Stomach (tissue), 9 donors: ENCODE measurements around the gene LRP1. TPM values are rescaled to one million over a fixed set of nuclear protein-coding genes. Genes with fewer than 3 reads are reported as not detected.
"Not testable (repeated sequence)": the region's sequence is repeated elsewhere in the genome, so short reads cannot be mapped to it uniquely, and the experiment has no call there.

Experiments used
- DNase-seq, 2 donors: peaks; one replicate each; pipeline versions ENCODE4 v3.0.0 to v3.0.0-alpha.2; 2013 to 2019
- H3K27ac ChIP-seq, 5 donors: fragments of 200-600 bp in 4 of 5; sonication (generic) in 4 of 5; one replicate each; pipeline ENCODE4 v1.5.1; 2013 to 2019; ENCODE audit warnings: mild to moderate bottlenecking in 1 of 5, moderate library complexity in 1 of 5
- H3K27me3 ChIP-seq, 3 donors: fragments of 200-600 bp; sonication (generic); one replicate each; pipeline ENCODE4 v1.5.1; 2017 to 2019; ENCODE audit warnings: mixed run types in 1 of 3
- H3K36me3 ChIP-seq, 4 donors: fragments of 200-600 bp; sonication (generic); 1 replicate in 3 of 4; 2 replicates in 1 of 4; pipeline ENCODE4 v1.5.1; 2016 to 2019
- H3K4me1 ChIP-seq, 4 donors: fragments of 200-600 bp; sonication (generic); one replicate each; pipeline ENCODE4 v1.5.1; 2016 to 2019
- H3K4me3 ChIP-seq, 4 donors: fragments of 200-600 bp; sonication (generic) in 3 of 4; one replicate each; pipeline ENCODE4 v1.5.1; 2016 to 2019; ENCODE audit warnings: mild to moderate bottlenecking in 1 of 4
- H3K9me3 ChIP-seq, 4 donors: fragments of 200-600 bp; sonication (generic); one replicate each; pipeline ENCODE4 v1.5.1; 2016 to 2019
- CTCF ChIP-seq, 7 experiments: fragments of 450-650 bp in 4 of 7; fragments of 200-600 bp in 3 of 7; sonication (generic) in 3 of 7; IDR thresholded peaks; one replicate each; pipeline ENCODE4 v1.5.1; 2016 to 2019; ENCODE audit warnings: antibody characterized with exemption in 7 of 7, control low read depth in 2 of 7, mild to moderate bottlenecking in 1 of 7
- EP300 ChIP-seq: sonication (generic); formaldehyde crosslinking; IDR thresholded peaks from one replicate; pipeline ENCODE4 v1.6.1; 2017; ENCODE audit warnings: antibody characterized with exemption
- POLR2A ChIP-seq, 4 donors: fragments of 450-650 bp; IDR thresholded peaks; one replicate each; pipeline ENCODE4 v1.6.1; 2016; ENCODE audit warnings: antibody characterized with exemption in 4 of 4, control low read depth in 2 of 4, mild to moderate bottlenecking in 1 of 4, moderate library complexity in 1 of 4
- POLR2AphosphoS5 ChIP-seq, 3 donors: sonication (generic); formaldehyde crosslinking; IDR thresholded peaks; one replicate each; pipeline ENCODE4 v1.6.1; 2016; ENCODE audit warnings: antibody characterized with exemption in 3 of 3
- WGBS, 5 donors: extraction: QIAGEN DNeasy Blood & Tissue Kit in 3 of 5; methylation state at CpG; one replicate each; pipeline versions ENCODE4 v1.1.5 to v1.1.7; 2013 to 2018; 5-methylcytosine and 5-hydroxymethylcytosine counted together
- intact Hi-C: fragments of 100-400 bp; cut with DNase I; formaldehyde crosslinking; loops from one replicate; pipeline ENCODE4 v1.15.1; 2023; ENCODE audit warnings: low total_unique reads
- polyA plus RNA-seq, 3 donors: library from polyadenylated mRNA; stranded (reverse); fragments of 200-250 nt; gene quantifications; one replicate each; pipeline ENCODE4 v1.2.3, GENCODE V29; 2013
- total RNA-seq, 5 donors: library from RNA; depleted of rRNA; stranded (reverse); fragments of >200 nt; gene quantifications; one replicate each; pipeline versions ENCODE4 v1.1.0 to v1.2.3, GENCODE V29; 2014 to 2016
- donor health status: healthy with polysubstance abuse.
- donor health status: Bipolar disorder and iron deficiency.
- donor health status: healthy.

LRP1 gene
- total and polyA plus RNA-seq, 8 donors: 13.5 to 510 (median 100) TPM

GRCh38 chr12:57116580-57117281 lies 11.6 kb upstream of the LRP1 start:
- 74 to 90% (median 86%) methylated on average over 5 of the region's 5 CpGs for WGBS, 5 donors
- no peaks in the 10 kb centered on the region for H3K27me3 ChIP-seq
- no peaks in the 10 kb centered on the region for H3K36me3 ChIP-seq
- no peak overlapping the region for H3K27ac ChIP-seq
- no peaks in the 10 kb centered on the region for H3K9me3 ChIP-seq
- DNase-seq: no peak
- intact Hi-C loops: no loop called here
- TF ChIP-seq CTCF (IDR thresholded peaks at IDR 0.05): no peak
- no peak for TF ChIP-seq EP300
- H3K4me1 ChIP-seq: peaks cover 0 to 12% (median 10%) of the 10 kb centered on the region in 4 donors
- no peak overlapping the region for H3K4me3 ChIP-seq

GRCh38 chr12:57118711-57119271 lies 9.5 kb upstream of the LRP1 start:
- H3K4me1 ChIP-seq: no peaks in the 10 kb centered on the region
- no peaks in the 10 kb centered on the region for H3K9me3 ChIP-seq
- no peaks in the 10 kb centered on the region for H3K27me3 ChIP-seq
- no peaks in the 10 kb centered on the region for H3K36me3 ChIP-seq
- DNase-seq: no peak
- WGBS, 5 donors: 61 to 83% (median 73%) methylated on average over 1 of the region's 1 CpG
- intact Hi-C loops: no loop called here
- TF ChIP-seq POLR2AphosphoS5 (IDR thresholded peaks at IDR 0.05) (no peak), EP300 (no peak), POLR2A (IDR thresholded peaks at IDR 0.05) (no peak), CTCF (IDR thresholded peaks at IDR 0.05) (no peak)
- no peak overlapping the region for H3K27ac ChIP-seq
- no peak overlapping the region for H3K4me3 ChIP-seq

- no peak for DNase-seq
- TF ChIP-seq POLR2A (IDR thresholded peaks at IDR 0.05) (no peak), CTCF (IDR thresholded peaks at IDR 0.05) (no peak), POLR2AphosphoS5 (IDR thresholded peaks at IDR 0.05) (no peak), EP300 (no peak)
- no peak overlapping the region for H3K27ac ChIP-seq
- no peak overlapping the region for H3K4me3 ChIP-seq
- H3K36me3 ChIP-seq: no peaks in the 10 kb centered on the region
- no peaks in the 10 kb centered on the region for H3K27me3 ChIP-seq
- intact Hi-C loops: no loop called here
- 82 to 96% (median 93%) methylated on average over 5 of the region's 5 CpGs for WGBS, 5 donors
- H3K4me1 ChIP-seq: no peaks in the 10 kb centered on the region
- H3K9me3 ChIP-seq: no peaks in the 10 kb centered on the region
Observed at GRCh38 chr12:57119294-57120085, 8.8 kb upstream of the LRP1 start.

GRCh38 chr12:57120718-57121117 lies 7.6 kb upstream of the LRP1 start:
- H3K27ac ChIP-seq, DNase-seq, intact Hi-C loops, H3K9me3 ChIP-seq, H3K4me3 ChIP-seq, H3K27me3 ChIP-seq, H3K4me1 ChIP-seq, H3K36me3 ChIP-seq: not testable (repeated sequence)
- 88 to 92% (median 90%) methylated on average over 11 of the region's 11 CpGs for WGBS, 5 donors
